Adrenal gland (tissue), 12 donors: ENCODE measurements around the gene TPGS2. TPM values are rescaled to one million over a fixed set of nuclear protein-coding genes. Genes with fewer than 3 reads are reported as not detected.

Experiments used
- DNase-seq, 7 donors: peaks; one replicate each; pipeline ENCODE4 v3.0.0-alpha.2; 2019 to 2020
- H3K27ac ChIP-seq, 5 donors: fragments of 200-600 bp; sonication (generic) in 4 of 5; 1 replicate in 3 of 5; 2 replicates in 2 of 5; pipeline versions ENCODE4 v1.5.1 to v1.8.0; 2016 to 2020; ENCODE audit warnings: mild to moderate bottlenecking in 1 of 5
- H3K27me3 ChIP-seq: fragments of 200-600 bp; 2 replicates; pipeline ENCODE4 v1.8.0; 2021
- H3K36me3 ChIP-seq, 2 donors: fragments of 200-600 bp; replicated peaks in 1 of 2; 1 replicate in 1 of 2; 2 replicates in 1 of 2; pipeline versions ENCODE4 v1.5.1 to v1.8.0; 2018 to 2022
- H3K4me1 ChIP-seq, 2 donors: fragments of 200-600 bp; replicated peaks in 1 of 2; 1 replicate in 1 of 2; 2 replicates in 1 of 2; pipeline versions ENCODE4 v1.5.1 to v1.8.0; 2018 to 2021
- H3K4me3 ChIP-seq, 4 donors: fragments of 200-600 bp; sonication (generic) in 3 of 4; one replicate each; pipeline ENCODE4 v1.5.1; 2016 to 2018
- H3K9me3 ChIP-seq, 3 donors: fragments of 200-600 bp; sonication (generic) in 1 of 3; replicated peaks in 1 of 3; 1 replicate in 2 of 3; 2 replicates in 1 of 3; pipeline versions ENCODE4 v1.5.1 to v1.8.0; 2016 to 2021
- CTCF ChIP-seq, 6 experiments: fragments of 450-650 bp in 4 of 6; fragments of 200-600 bp in 2 of 6; sonication (generic) in 1 of 6; IDR thresholded peaks; 1 replicate in 5 of 6; 2 replicates in 1 of 6; pipeline versions ENCODE4 v1.5.1 to v1.8.0; 2016 to 2021; ENCODE audit warnings: antibody characterized with exemption in 6 of 6, mild to moderate bottlenecking in 2 of 6, moderate library complexity in 1 of 6
- POLR2A ChIP-seq, 2 donors: fragments of 450-650 bp; IDR thresholded peaks; one replicate each; pipeline ENCODE4 v1.6.1; 2017; ENCODE audit warnings: antibody characterized with exemption in 2 of 2, mild to moderate bottlenecking in 2 of 2, moderate library complexity in 1 of 2
- WGBS, 4 donors: extraction: QIAGEN DNeasy Blood & Tissue Kit in 2 of 4; methylation state at CpG; one replicate each; pipeline versions ENCODE4 v1.1.5 to v1.1.7; 2013 to 2017; 5-methylcytosine and 5-hydroxymethylcytosine counted together
- intact Hi-C, 2 donors: fragments of 100-400 bp; cut with DNase I; formaldehyde crosslinking; loops; one replicate each; pipeline versions ENCODE4 v1.14.1 to v1.15.0; 2022 to 2023
- polyA plus RNA-seq, 3 donors: library from polyadenylated mRNA; stranded (reverse); fragments of 200-250 nt in 2 of 3; fragments of 350-450 nt in 1 of 3; fragmentation: Illumina TruSeq in 1 of 3; extraction: RNeasy Lipid Tissue Mini Kit (QIAGEN cat#74804) in 1 of 3; gene quantifications; one replicate each; pipeline ENCODE4 v1.2.3, GENCODE V29; 2013 to 2014
- total RNA-seq, 9 donors: library from RNA; depleted of rRNA in 4 of 9; stranded (reverse); fragments of >200 nt in 4 of 9; fragments of 120-200 nt in 1 of 9; fragmentation: NEBNext Ultra II Directional in 1 of 9; extraction: Animal tissue kit (Norgen Biotek cat#: 25700) in 1 of 9; gene quantifications; one replicate each; pipeline versions ENCODE4 v1.1.0 to v1.2.4, GENCODE V29; 2013 to 2023
- donor health status: healthy with polysubstance abuse.
- donor health status: Bipolar disorder and iron deficiency.
- donor health status: DM: yes; HTN: yes; CAD: no.
- donor health status: DM: no; HTN: no; CAD: no.
- donor health status: DM: no; HTN: no; CAD: no.
- donor health status: DM: yes; HTN: yes; CAD: no.

Gene TPGS2
- total and polyA plus RNA-seq, 12 donors = 35.3 to 247 (median 87.9) TPM

DNA sequence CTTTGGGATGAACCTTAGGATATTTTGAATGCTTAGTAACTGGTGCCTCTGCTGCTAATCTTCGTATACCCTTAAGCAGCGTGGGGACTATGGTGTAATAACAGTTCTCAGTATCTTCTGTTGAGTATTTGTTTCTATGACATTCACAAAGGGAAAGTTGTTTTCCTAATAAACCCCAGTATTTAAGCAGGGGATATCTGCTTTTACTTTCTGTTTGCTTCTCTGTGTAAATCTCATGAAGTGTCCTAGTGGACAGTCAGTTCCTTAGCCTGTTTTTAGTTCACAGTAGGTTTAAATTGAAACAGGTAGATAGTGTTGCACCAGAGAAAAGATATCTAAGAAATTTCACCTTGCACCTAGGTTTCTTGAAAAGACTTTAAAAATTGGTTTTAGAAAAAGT lies 15.0 kb upstream of the TPGS2 start:
- intact Hi-C loops = no loop called here
- WGBS, 4 donors = 61 to 86% (median 78%) methylated on average over 2 of the region's 2 CpGs

GRCh38 chr18:36843199-36843598 lies 14.4 kb upstream of the TPGS2 start:
- no peak overlapping the region for H3K4me3 ChIP-seq
- no peak for DNase-seq
- 92 to 95% (median 94%) methylated on average over 5 of the region's 5 CpGs for WGBS, 4 donors
- no peak overlapping the region for H3K27ac ChIP-seq
- no peaks in the 10 kb centered on the region for H3K4me1 ChIP-seq
- no peaks in the 10 kb centered on the region for H3K27me3 ChIP-seq
- intact Hi-C loops = no loop called here
- H3K36me3 ChIP-seq = no peaks in the 10 kb centered on the region
- TF ChIP-seq POLR2A (IDR thresholded peaks at IDR 0.05) (no peak), CTCF (IDR thresholded peaks at IDR 0.05) (no peak)
- H3K9me3 ChIP-seq = no peaks in the 10 kb centered on the region

More for the DNA sequence above, 15.0 kb upstream of the TPGS2 start:
- Histone ChIP-seq H3K27ac (no peak overlapping the region), H3K9me3 (no peaks in the 10 kb centered on the region), H3K36me3 (no peaks in the 10 kb centered on the region), H3K27me3 (no peaks in the 10 kb centered on the region), H3K4me3 (no peak overlapping the region), H3K4me1 (no peaks in the 10 kb centered on the region)
- TF ChIP-seq CTCF (IDR thresholded peaks at IDR 0.05) (peak in 1 of 6 experiments; percentile 11), POLR2A (IDR thresholded peaks at IDR 0.05) (no peak)
- DNase-seq = no peak

DNA sequence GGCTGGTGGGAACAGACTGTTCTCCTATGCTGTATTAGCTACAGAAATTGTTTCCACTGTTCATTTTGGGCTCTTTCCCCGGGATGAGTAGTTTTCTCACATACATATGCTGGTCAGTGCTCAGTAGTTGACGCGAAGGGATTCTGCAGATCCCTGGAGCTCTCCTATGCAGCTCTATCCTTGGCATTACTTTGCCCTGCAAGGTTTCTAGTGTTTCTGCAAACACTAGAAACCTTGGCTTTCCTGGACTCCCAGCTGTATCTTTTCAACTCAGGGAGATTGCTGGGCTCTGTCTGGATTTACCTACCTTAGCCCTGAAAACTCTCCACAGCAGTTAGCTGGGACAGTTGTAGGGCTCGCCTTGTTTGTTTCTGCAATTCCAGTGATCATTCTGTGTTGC lies 11.0 kb upstream of the TPGS2 start:
- no peaks in the 10 kb centered on the region for H3K27me3 ChIP-seq
- 96 to 100% (median 98%) methylated on average over 4 of the region's 4 CpGs for WGBS, 4 donors
- no peaks in the 10 kb centered on the region for H3K9me3 ChIP-seq
- DNase-seq = no peak
- H3K4me1 ChIP-seq = peaks cover 0 to 11% of the 10 kb centered on the region in 2 donors
- H3K36me3 ChIP-seq = no peaks in the 10 kb centered on the region
- no peak overlapping the region for H3K4me3 ChIP-seq
- TF ChIP-seq POLR2A (IDR thresholded peaks at IDR 0.05) (no peak), CTCF (IDR thresholded peaks at IDR 0.05) (no peak)
- H3K27ac ChIP-seq = no peak overlapping the region
- intact Hi-C loops = no loop called here

- no peak overlapping the region for H3K27ac ChIP-seq
- no peak for TF ChIP-seq POLR2A (IDR thresholded peaks at IDR 0.05)
- no peak for TF ChIP-seq CTCF (IDR thresholded peaks at IDR 0.05)
- peaks cover 0 to 11% of the 10 kb centered on the region in 2 donors for H3K4me1 ChIP-seq
- intact Hi-C loops = no loop called here
- DNase-seq = no peak
- H3K27me3 ChIP-seq = no peaks in the 10 kb centered on the region
- 94 to 100% (median 98%) methylated on average over 1 of the region's 1 CpG for WGBS, 4 donors
- H3K9me3 ChIP-seq = no peaks in the 10 kb centered on the region
- no peaks in the 10 kb centered on the region for H3K36me3 ChIP-seq
- no peak overlapping the region for H3K4me3 ChIP-seq
Measured at GRCh38 chr18:36835927-36836326, 7.1 kb upstream of the TPGS2 start.
